HEK293 (cell line): Measurements from ENCODE around the gene FBXO17.

ENCODE experiments used
- CTCF ChIP-seq: fragments of 450-650 bp; formaldehyde crosslinking; IDR thresholded peaks from 2 replicates; pipeline ENCODE4 v1.5.1; 2016; ENCODE audit warnings: missing biosample characterization, missing genetic modification characterization
- REST ChIP-seq: fragments of 450-650 bp; formaldehyde crosslinking; IDR thresholded peaks from 2 replicates; pipeline ENCODE4 v1.5.1; 2016; ENCODE audit warnings: missing biosample characterization, missing genetic modification characterization
- SALL2 ChIP-seq: fragments of 450-650 bp; formaldehyde crosslinking; IDR thresholded peaks from 2 replicates; pipeline ENCODE4 v1.5.0; 2017; ENCODE audit warnings: missing biosample characterization, mild to moderate bottlenecking, missing genetic modification characterization, borderline replicate concordance
- SP3 ChIP-seq: fragments of 450-650 bp; formaldehyde crosslinking; IDR thresholded peaks from 2 replicates; pipeline ENCODE4 v1.5.1; 2016; ENCODE audit warnings: missing biosample characterization, missing genetic modification characterization
- TCF7L2 ChIP-seq: IDR thresholded peaks from 2 replicates; pipeline ENCODE4 v1.6.1; 2011; ENCODE audit warnings: low read depth, mild to moderate bottlenecking, inconsistent platforms, low read length, moderate library complexity, borderline replicate concordance
- ZBTB17 ChIP-seq: fragments of 450-650 bp; formaldehyde crosslinking; IDR thresholded peaks from 2 replicates; pipeline ENCODE4 v1.5.1; 2016; ENCODE audit warnings: missing biosample characterization, missing genetic modification characterization
- ZNF175 ChIP-seq: fragments of 450-650 bp; formaldehyde crosslinking; IDR thresholded peaks from 2 replicates; pipeline ENCODE4 v1.5.1; 2016; ENCODE audit warnings: missing biosample characterization, missing genetic modification characterization
- ZNF18 ChIP-seq: fragments of 450-650 bp; formaldehyde crosslinking; IDR thresholded peaks from 2 replicates; pipeline ENCODE4 v1.5.1; 2016; ENCODE audit warnings: missing biosample characterization, missing genetic modification characterization
- ZNF24 ChIP-seq: fragments of 450-650 bp; formaldehyde crosslinking; IDR thresholded peaks from 2 replicates; pipeline ENCODE4 v1.5.1; 2016; ENCODE audit warnings: missing biosample characterization, missing genetic modification characterization
- ZNF398 ChIP-seq: fragments of 450-650 bp; formaldehyde crosslinking; IDR thresholded peaks from 2 replicates; pipeline ENCODE4 v1.5.1; 2017; ENCODE audit warnings: missing biosample characterization, missing genetic modification characterization
- ZNF555 ChIP-seq: fragments of 450-650 bp; formaldehyde crosslinking; conservative IDR thresholded peaks from 2 replicates; pipeline ENCODE4 v1.5.1; 2017; ENCODE audit warnings: missing biosample characterization, mild to moderate bottlenecking, missing genetic modification characterization, inconsistent platforms
- ZNF610 ChIP-seq: fragments of 450-650 bp; formaldehyde crosslinking; IDR thresholded peaks from 2 replicates; pipeline ENCODE4 v1.5.1; 2016; ENCODE audit warnings: missing biosample characterization, missing genetic modification characterization, borderline replicate concordance
- ZSCAN18 ChIP-seq: fragments of 450-650 bp; formaldehyde crosslinking; IDR thresholded peaks from 2 replicates; pipeline ENCODE4 v1.5.1; 2016; ENCODE audit warnings: missing biosample characterization, missing genetic modification characterization

GRCh38 chr19:38905620-38906019 lies 69.9 kb downstream of the FBXO17 start:
- TF ChIP-seq CTCF (tag by site-specific recombination), result no peak
- TF ChIP-seq ZNF555, result no peak
- no peak for TF ChIP-seq REST (tag by site-specific recombination)
- no peak for TF ChIP-seq ZBTB17 (tag by site-specific recombination)
- TF ChIP-seq ZNF18 (tag by site-specific recombination), result no peak
- TF ChIP-seq SP3 (tag by site-specific recombination), result no peak
- no peak for TF ChIP-seq ZNF24 (tag by site-specific recombination)
- TF ChIP-seq ZSCAN18 (tag by site-specific recombination), result no peak
- TF ChIP-seq ZNF398 (tag by site-specific recombination), result no peak
- TF ChIP-seq ZNF175, result no peak
- TF ChIP-seq SALL2 (tag by site-specific recombination), result no peak
- no peak for TF ChIP-seq TCF7L2
- TF ChIP-seq ZNF610 (tag by site-specific recombination), result no peak
